ENCODE results near the gene SPINK1.
"Not testable (repeated sequence)": the region's sequence is repeated elsewhere in the genome, so short reads cannot be mapped to it uniquely, and the experiment has no call there.

Gene SPINK1

GRCh38 chr5:147831465-147831864 is at the start of gene SPINK1:
Gene SPINK1 (minus strand): TSS chr5:147831671. CDS start chr5:147831577, 94 bp downstream.
- DNase-seq (ENCODE audit: low read depth, low spot score), result no peak

GRCh38 chr5:147880487-147880886 is 49.0 kb upstream of the SPINK1 start:
- no peak for DNase-seq (ENCODE audit: low read depth, low spot score)

- no peak for DNase-seq (ENCODE audit: low read depth, low spot score)
Observed at GRCh38 chr5:147879784-147880183, 48.3 kb upstream of the SPINK1 start.

GRCh38 chr5:147878066-147878759 is 46.7 kb upstream of the SPINK1 start, which contains the start of gene SCGB3A2:
Gene SCGB3A2 (plus strand): TSS chr5:147878711. CDS start chr5:147878804, 93 bp downstream.
- no peak for DNase-seq (ENCODE audit: low read depth, low spot score)

- DNase-seq (ENCODE audit: low read depth, low spot score), result no peak
Observed at GRCh38 chr5:147876626-147877025, 45.2 kb upstream of the SPINK1 start.

GRCh38 chr5:147876141-147876540 is 44.7 kb upstream of the SPINK1 start:
- DNase-seq (ENCODE audit: low read depth, low spot score), result no peak

- DNase-seq (ENCODE audit: low read depth, low spot score), result peak; percentile 81
Observed at GRCh38 chr5:147874910-147875367, 43.5 kb upstream of the SPINK1 start.

- DNase-seq (ENCODE audit: low read depth, low spot score), result peak; percentile 88
Observed at GRCh38 chr5:147874118-147874875, 42.8 kb upstream of the SPINK1 start.

GRCh38 chr5:147872744-147873435 is 41.4 kb upstream of the SPINK1 start:
- not testable (repeated sequence) for DNase-seq (ENCODE audit: low read depth, low spot score)

GRCh38 chr5:147871980-147872549 is 40.6 kb upstream of the SPINK1 start:
- not testable (repeated sequence) for DNase-seq (ENCODE audit: low read depth, low spot score)

GRCh38 chr5:147869892-147870291 is 38.4 kb upstream of the SPINK1 start:
- not testable (repeated sequence) for DNase-seq (ENCODE audit: low read depth, low spot score)

- DNase-seq (ENCODE audit: low read depth, low spot score), result peak; percentile 70
Observed at GRCh38 chr5:147869112-147869511, 37.6 kb upstream of the SPINK1 start.

GRCh38 chr5:147863454-147864158 is 32.1 kb upstream of the SPINK1 start:
- DNase-seq (ENCODE audit: low read depth, low spot score), result no peak

- DNase-seq (ENCODE audit: low read depth, low spot score), result no peak
Observed at GRCh38 chr5:147860641-147861025, 29.2 kb upstream of the SPINK1 start.

- DNase-seq (ENCODE audit: low read depth, low spot score), result no peak
Observed at GRCh38 chr5:147859962-147860640, 28.6 kb upstream of the SPINK1 start.

GRCh38 chr5:147858565-147858964 is 27.1 kb upstream of the SPINK1 start:
- no peak for DNase-seq (ENCODE audit: low read depth, low spot score)

- DNase-seq (ENCODE audit: low read depth, low spot score), result no peak
Observed at GRCh38 chr5:147857302-147858129, 26.0 kb upstream of the SPINK1 start.

- no peak for DNase-seq (ENCODE audit: low read depth, low spot score)
Observed at GRCh38 chr5:147856801-147857200, 25.3 kb upstream of the SPINK1 start.

- DNase-seq (ENCODE audit: low read depth, low spot score), result no peak
Observed at GRCh38 chr5:147855774-147856069, 24.3 kb upstream of the SPINK1 start.
